8988T (cell line): ENCODE results near the gene PAFAH1B1.
A peak's percentile ranks its signal among the peaks of the same experiment; 100 is the strongest.
"Not testable (repeated sequence)": the region's sequence is repeated elsewhere in the genome, so short reads cannot be mapped to it uniquely, and the experiment has no call there.

Experiments
- DNase-seq: peaks from one replicate; pipeline ENCODE4 v3.0.0; 2011

The PAFAH1B1 gene

GRCh38 chr17:2636169-2636930 is 42.9 kb downstream of the PAFAH1B1 start:
- no peak for DNase-seq

GRCh38 chr17:2637422-2637821 is 44.0 kb downstream of the PAFAH1B1 start:
- no peak for DNase-seq

- no peak for DNase-seq
These were observed 51.5 kb downstream of the PAFAH1B1 start for GRCh38 chr17:2644971-2645370.

- no peak for DNase-seq
These were observed 54.5 kb downstream of the PAFAH1B1 start for GRCh38 chr17:2647957-2648356.

GRCh38 chr17:2649191-2649590 is 55.7 kb downstream of the PAFAH1B1 start:
- DNase-seq, result no peak

DNA sequence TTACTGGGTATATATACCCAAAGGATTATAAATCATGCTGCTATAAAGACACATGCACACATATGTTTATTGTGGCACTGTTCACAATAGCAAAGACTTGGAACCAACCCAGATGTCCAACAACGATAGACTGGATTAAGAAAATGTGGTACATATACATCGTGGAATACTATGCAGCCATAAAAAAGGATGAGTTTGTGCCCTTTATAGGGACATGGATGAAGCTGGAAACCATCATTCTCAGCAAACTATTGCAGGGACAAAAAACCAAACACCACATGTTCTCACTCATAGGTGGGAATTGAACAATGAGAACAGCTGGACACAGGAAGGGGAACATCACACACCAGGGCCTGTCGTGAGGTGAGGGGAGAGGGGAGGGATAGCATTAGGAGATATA is 59.5 kb downstream of the PAFAH1B1 start:
- DNase-seq, result not testable (repeated sequence)

- no peak for DNase-seq
These were observed 62.1 kb downstream of the PAFAH1B1 start for GRCh38 chr17:2655546-2655945.

GRCh38 chr17:2656283-2656682 is 62.8 kb downstream of the PAFAH1B1 start:
- no peak for DNase-seq

DNA sequence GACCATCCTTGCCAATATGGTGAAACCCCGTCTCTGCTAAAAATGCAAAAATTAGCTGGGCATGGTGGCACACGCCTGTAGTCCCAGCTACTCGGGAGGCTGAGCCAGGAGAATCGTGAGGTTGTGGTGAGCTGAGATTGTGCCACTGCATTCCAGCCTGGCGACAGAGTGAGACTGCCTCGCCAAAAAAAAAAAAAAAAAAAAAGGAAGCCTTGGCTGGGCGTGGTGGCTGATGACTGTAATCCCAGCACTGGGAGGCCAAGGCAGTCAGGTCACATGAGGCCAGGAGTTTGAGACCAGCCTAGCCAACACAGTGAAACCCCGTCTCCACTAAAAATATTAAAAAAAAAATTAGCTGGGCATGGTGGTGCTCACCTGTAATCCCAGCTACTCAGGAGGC is 65.9 kb downstream of the PAFAH1B1 start:
- not testable (repeated sequence) for DNase-seq

GRCh38 chr17:2660410-2660809 is 67.0 kb downstream of the PAFAH1B1 start:
- not testable (repeated sequence) for DNase-seq

DNA sequence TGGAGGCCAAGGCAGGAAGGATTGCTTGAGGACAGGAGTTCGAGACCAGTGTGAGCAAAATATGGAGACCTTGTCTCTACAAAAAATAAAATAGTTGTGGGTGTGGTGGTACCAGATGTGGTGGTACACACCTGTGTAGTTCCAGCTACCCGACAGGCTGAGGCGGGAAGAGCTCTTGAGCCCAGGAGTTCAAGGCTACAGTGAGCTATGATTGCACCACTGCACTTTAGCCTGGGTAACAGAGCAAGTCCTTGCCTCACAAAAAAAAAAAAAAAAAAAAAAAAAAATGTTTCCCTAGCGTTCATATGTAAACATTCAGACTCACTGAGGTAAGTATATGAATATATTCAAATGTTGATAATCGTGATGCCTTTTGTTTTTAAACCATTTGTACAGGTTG is 78.6 kb downstream of the PAFAH1B1 start:
- DNase-seq, result no peak

GRCh38 chr17:2679247-2679646 is 85.8 kb downstream of the PAFAH1B1 start:
- not testable (repeated sequence) for DNase-seq

DNA sequence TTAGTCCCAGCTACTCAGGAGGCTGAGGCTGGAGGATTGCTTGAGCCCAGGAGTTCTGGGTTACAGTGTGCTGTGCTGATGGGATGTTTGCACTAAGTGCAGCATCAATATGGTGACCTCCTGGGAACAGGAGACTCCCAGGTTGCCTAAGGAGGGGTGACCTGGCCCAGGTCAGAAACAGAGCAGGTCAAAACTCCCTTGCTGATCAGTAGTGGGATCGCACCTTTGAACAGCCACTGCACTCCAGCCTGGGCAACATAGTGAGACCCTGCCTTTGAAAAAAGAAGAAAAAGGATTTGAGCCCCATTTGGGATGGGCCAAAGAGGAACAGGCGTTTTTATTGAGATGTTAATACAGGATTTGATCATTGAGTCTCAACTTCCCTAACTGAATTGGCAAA is 87.5 kb downstream of the PAFAH1B1 start:
- DNase-seq, result no peak

- no peak for DNase-seq
These were observed 88.2 kb downstream of the PAFAH1B1 start for GRCh38 chr17:2681650-2682049.

DNA sequence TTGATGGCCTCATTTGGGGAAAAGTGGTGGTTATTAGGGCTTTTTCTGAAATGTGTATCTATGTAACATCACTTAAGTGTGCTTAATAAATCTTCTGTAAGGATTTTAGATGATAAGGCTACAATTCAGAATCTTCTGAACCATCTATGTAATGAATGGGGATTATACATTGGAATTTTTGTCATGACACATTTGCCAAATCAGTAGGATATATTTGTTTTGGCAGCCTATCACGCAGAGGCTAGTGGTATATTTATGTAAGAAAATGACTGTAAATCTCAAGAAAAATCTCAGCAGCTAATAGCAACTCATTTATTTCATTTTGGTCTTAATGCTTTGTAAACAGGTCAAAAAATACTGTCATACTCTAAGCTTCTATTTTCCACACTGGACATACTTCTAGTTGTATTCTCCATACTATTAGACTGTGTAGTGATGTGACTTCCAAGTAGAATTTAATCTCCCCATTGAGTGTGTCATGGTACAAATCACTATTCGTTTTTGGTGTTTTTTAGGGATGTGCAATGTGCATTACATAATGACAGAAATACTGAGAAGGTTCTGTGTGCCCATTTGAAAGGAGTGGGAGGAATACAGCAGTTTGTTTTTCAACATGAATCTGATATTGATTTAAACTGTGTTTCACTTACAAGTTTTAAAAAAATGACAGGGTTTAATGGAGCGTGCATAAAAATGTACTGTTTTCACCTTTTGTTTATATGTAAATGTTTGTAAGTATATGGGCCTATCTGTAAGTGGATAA is 88.9 kb downstream of the PAFAH1B1 start:
- no peak for DNase-seq

GRCh38 chr17:2683912-2684311 is 90.5 kb downstream of the PAFAH1B1 start:
- no peak for DNase-seq

GRCh38 chr17:2684549-2684948 is 91.1 kb downstream of the PAFAH1B1 start:
- DNase-seq, result no peak

GRCh38 chr17:2685696-2686095 is 92.2 kb downstream of the PAFAH1B1 start:
- DNase-seq, result no peak

GRCh38 chr17:2687074-2687418 is 93.6 kb downstream of the PAFAH1B1 start:
- no peak for DNase-seq

- DNase-seq, result peak; percentile 10
These were observed 95.2 kb downstream of the PAFAH1B1 start for GRCh38 chr17:2688351-2689342.

- peak; percentile 24 for DNase-seq
These were observed 96.1 kb downstream of the PAFAH1B1 start for GRCh38 chr17:2689411-2690164.
